KG1 (cell line): ENCODE data around the gene CDKL4.
"Not testable (repeated sequence)": the region's sequence is repeated elsewhere in the genome, so short reads cannot be mapped to it uniquely, and the experiment has no call there.

ENCODE experiments used
- DNase-seq: peaks from one replicate; lab custom pipeline; 2025; lab: John Stamatoyannopoulos, UW

CDKL4 gene

DNA sequence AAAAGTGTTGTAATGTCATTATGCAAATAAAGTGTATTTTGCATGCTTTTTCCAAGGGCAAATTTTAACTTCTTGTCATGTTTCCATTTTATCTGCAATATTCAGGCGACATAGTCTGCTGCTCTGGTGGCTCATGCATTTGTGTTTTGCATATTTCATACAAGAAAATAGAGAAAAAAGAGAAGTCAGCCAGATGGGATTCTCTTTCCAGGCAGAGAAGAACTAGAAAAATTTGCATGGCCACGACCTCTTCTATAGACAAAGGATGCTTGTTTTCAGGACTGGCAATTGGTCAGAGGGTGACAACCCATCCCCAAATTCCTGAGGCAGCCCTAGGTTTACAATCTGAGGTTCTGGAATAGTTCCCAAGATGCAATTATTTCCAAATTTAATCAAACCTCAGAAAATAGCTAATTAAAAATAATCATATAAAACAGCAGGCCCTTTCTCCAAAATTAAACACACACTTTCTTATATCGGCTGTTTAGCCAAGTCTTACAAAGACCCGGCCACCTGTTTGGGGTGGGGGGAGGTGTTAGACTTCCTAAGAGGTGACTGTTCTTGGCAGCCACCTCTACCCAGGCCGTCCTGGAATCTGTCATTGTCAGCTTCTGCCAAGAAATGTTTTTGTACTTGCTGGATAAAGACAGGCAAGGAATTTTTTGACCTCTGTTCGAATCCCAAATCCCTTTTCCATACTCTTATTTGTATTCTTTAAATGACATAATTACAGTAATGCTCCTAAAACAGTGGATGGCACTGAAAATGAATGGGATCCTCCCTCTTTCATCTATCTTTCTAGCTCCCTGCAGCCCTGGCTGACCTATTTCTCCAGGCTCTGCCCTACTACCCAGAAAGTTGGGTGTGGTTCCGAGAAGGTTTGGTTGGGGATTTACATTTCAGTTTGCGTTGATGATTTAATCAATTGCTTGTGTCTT is 102.2 kb downstream of the CDKL4 start:
- DNase-seq: no peak

DNA sequence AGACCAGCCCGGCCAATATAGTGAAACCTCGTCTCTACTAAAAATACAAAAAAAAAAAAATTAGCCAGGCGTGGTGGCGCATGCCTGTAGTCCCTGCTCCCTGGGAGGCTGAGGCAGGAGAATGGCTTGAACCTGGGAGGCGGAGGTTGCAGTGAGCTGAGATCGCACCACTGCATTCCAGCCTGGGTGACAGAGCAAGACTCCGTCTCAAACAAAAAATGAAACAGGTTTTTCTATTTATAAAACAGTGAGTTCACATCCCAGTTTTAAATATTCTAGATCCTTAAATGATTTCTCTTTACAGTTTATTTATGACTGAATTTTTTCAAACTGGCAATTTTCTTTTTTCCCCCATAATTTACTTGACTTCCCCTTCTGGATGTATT is 102.8 kb downstream of the CDKL4 start:
- DNase-seq: not testable (repeated sequence)

DNA sequence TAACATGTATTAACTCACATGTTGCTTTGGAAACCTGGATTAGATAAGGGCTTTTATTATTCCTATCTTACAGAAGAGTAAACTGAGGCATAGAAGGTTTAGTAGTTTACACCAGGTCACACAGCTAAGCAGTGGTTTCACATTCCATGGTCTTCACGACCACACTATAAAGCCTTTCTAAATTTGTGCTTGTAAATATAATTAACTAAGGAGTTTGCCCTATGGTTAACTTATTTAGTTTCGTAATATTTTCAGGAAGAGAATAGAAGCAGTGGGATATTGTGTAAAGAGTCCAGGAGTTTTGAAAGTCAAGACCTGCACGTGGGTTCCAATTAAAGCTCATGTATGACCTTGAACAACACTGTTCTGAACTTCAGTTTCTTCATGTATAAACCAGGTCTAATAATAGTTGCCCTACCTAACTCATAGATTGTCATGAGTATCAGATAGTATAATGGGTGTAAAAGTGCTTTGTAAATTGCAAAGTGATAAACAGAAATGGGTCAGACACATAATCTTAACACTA is 103.4 kb downstream of the CDKL4 start:
- DNase-seq: no peak

DNA sequence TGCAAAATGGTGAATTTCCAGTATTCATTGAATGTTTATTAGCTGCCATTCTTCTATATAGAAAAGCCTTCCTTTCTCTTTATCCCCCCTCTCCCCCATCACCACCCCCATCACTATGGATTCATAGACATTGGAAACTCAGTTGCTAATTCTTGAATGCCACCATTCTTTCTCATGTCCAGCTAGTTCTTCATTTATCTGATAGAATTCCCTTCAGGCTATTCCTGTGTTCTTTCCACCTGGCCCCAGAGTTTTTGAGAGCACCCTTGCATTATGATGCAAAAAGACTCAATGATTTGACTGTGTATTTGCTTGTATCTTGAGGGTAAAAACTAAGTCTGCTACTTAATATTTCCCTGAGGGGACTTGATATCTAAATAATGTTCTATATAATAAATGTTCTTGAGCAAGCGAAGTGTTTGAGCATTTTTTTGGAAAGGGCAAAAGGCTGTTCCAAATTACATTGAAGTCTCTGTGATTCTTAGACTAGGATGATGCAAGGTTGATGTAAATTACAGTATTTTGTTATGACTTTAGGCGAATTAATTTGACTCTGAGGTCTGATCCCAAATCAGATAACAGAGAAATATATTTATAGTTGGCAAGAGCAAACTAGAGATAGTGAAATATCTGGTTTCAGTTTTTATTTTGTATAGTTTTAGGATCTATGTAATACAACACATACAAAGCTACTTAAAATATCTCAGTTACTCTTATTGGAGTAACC is 104.1 kb downstream of the CDKL4 start:
- no peak for DNase-seq

DNA sequence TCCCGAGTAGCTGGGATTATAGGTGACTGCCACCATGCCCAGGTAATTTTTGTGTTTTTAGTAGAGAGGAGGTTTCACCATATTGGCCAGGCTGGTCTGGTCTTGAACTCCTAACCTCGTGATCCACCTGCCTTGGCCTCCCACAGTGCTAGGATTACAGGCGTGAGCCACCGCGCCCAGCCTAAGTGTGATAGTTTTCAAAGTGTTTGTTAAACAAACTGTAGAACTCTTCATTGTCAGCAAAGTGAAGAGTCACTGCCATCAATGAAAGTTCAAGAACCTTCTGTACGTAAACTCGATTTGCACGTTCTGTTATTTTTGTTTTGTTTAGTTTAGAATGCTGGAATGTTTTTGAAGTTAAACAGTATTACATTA is 104.9 kb downstream of the CDKL4 start:
- DNase-seq: no peak

DNA sequence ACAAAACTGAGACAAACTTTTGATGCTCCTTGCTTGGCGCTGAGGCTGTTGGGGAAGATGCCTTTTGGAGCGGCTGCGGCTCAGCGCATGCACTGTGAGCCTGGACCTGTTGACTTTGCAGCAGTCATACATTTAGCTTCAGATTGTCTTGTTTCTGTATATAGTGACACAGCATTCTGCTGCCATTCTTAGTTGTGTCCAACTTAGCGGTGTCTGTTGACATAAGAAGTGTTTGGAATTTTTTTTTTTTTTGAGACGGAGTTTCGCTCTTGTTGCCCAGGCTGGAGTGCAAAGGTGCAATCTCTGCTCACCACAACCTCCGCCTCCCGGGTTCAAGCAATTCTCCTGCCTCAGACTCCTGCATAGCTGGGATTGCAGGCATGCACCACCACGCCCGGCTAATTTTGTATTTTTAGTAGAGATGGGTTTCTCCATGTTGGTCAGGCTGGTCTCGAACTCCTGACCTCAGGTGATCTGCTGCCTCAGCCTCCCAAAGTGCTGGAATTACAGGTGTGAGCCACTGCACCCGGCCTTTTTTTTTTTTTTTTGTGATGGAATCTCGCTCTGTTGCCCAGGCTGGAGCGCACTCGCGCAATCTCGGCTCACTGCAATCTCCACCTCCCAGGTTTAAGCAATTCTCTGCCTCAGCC is 105.5 kb downstream of the CDKL4 start:
- DNase-seq: not testable (repeated sequence)

DNA sequence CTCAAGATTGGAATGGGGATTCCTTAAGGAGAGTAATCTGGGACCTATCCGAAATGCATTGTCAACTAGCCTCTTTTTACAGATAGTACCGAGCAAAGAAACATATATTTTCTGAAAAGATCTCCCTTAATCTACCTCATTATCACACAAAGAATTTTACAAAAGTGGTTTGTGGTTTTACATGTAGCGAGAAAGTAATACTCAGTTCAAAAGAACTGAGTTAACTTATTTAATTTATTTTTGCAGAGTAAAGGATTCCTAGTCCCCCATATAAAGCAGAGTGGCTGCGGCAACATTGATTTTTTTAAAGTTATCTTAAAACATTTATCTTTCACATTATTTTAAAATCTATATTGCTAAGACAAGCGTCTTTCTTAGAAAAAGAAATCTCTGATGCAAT is 107.0 kb downstream of the CDKL4 start:
- DNase-seq: no peak

DNA sequence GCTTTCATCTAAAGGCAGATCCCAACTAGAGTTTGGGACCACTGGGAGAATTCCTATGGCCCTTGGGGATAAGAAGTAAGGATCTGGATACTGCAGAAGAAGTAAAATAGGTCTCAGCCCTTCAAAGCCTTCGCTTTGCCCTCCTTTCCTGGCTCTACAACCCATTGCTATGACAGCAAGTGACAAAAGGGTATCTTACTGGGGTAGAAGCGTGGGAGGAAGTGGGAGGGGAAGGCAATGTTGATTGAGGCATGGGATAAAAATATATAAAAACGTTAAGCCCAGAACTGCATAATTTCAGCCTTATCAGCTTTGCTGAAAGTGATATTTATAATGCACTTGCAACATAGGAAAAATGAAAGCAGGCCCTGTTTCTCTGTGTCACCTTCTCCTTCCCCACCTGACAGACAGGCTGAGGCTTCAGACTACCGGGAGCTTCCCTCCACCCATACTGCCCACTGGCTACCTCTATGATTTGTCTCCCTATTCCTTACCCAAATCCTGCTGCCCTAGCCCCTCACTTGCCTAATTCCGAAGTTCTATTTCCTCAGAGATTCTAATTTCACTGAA is 108.0 kb downstream of the CDKL4 start:
- no peak for DNase-seq

DNA sequence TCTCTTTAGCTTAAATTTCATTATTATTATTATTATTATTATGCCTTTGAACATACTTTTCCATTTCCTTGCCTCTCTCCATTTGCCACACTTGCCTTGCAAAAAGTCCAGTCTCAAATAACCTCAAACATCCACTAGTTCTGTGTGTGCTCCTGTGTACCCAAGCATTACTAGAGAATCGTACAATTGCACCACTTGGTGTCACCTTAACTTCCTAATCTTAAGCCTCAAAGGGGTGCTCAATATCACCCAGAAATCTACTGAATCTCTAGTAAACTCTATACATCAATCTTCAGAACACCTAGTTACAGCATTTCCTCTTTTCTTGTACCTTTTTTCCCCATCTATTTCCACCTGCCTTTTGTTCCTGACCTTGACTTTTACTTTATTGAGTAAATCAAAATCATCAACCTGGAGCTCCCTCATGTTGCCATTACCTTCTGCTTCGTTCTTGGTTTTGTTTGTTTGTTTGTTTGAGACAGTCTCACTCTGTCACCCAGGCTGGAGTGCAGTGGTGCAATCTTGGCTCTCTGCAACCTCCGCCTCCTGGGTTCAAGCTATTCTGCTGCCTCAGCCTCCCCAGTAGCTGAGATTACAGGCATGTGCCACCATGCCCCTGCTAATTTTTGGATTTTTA is 110.4 kb downstream of the CDKL4 start:
- no peak for DNase-seq

DNA sequence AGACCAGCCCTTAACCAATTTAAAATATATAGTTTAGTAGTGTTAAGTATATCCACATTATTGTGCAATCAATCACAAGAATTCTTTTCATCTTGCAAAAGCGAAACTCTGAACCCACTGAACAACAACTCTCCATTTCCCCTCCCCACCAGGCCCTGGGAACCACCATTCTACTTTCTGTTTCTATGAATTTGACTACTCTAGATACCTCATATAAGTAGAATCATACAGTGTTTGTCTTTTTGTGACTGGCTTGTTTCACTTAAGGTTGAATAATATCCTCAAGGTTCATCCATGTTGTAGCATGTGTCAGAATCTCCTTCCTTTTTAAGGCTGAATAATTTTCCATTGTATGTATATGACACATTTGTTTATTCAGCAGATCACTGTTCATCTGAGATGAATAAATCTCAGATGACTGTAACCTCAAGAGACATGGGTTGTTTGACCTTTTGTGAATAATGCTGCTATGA is 114.8 kb downstream of the CDKL4 start:
- DNase-seq: no peak

DNA sequence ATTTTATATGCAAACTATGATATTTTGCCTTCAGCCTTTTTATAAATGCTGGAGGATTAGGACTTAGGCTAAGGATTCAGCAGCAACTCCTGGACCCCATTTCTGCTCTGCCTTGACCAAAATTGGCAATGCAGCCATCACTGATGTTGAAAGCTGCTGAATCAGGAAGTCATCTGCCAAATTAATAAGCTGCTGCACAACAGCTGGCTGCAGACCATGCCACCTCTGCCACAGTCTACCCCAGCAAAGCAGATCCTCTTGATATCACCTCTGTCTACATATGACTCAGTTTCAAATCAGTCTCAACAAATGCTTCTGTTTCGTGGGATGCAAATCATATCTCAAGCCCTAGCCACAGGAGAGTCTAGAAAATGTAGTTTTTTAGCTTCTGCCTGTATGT is 115.8 kb downstream of the CDKL4 start:
- DNase-seq: no peak
